Upper lobe of left lung (tissue), 4 donors: Measurements from ENCODE around the gene MT4.

Source experiments
- EP300 ChIP-seq, 4 donors: sonication (generic); formaldehyde crosslinking; IDR thresholded peaks; one replicate each; pipeline ENCODE4 v1.5.1; 2017; ENCODE audit warnings: antibody characterized with exemption in 4 of 4, control low read depth in 2 of 4
- POLR2A ChIP-seq, 4 donors: fragments of 450-650 bp; IDR thresholded peaks; one replicate each; pipeline ENCODE4 v1.5.1; 2016 to 2017; ENCODE audit warnings: antibody characterized with exemption in 4 of 4, mild to moderate bottlenecking in 2 of 4
- POLR2AphosphoS5 ChIP-seq, 2 donors: sonication (generic); formaldehyde crosslinking; IDR thresholded peaks; one replicate each; pipeline ENCODE4 v1.5.1; 2017; ENCODE audit warnings: antibody characterized with exemption in 2 of 2
- TF ChIP-seq, protein P1 (sequence below), 6 experiments: fragments of 450-650 bp in 4 of 6; fragments of 200-600 bp in 2 of 6; sonication (generic) in 2 of 6; IDR thresholded peaks; one replicate each; pipeline ENCODE4 v1.5.1; 2016 to 2019; ENCODE audit warnings: antibody characterized with exemption in 6 of 6

DNA sequence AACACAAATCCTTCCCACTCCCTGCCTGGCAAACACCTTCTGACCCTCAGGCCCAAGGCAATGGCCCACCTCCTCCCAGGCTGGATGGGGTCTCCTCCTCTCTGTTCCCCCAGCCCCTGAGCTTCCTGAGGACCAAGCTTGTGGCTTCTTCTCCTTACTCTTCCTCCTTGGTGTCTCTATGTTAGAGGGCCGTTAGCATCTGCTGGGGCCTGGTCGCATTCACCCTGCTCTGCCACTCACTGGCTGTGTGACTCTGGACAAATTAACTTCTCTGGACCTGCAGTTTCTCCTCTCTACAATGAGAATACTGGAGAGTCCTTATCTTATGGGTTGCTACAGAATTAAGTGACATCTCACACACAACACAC lies 42.8 kb downstream of the MT4 start:
- TF ChIP-seq, protein P1, sequence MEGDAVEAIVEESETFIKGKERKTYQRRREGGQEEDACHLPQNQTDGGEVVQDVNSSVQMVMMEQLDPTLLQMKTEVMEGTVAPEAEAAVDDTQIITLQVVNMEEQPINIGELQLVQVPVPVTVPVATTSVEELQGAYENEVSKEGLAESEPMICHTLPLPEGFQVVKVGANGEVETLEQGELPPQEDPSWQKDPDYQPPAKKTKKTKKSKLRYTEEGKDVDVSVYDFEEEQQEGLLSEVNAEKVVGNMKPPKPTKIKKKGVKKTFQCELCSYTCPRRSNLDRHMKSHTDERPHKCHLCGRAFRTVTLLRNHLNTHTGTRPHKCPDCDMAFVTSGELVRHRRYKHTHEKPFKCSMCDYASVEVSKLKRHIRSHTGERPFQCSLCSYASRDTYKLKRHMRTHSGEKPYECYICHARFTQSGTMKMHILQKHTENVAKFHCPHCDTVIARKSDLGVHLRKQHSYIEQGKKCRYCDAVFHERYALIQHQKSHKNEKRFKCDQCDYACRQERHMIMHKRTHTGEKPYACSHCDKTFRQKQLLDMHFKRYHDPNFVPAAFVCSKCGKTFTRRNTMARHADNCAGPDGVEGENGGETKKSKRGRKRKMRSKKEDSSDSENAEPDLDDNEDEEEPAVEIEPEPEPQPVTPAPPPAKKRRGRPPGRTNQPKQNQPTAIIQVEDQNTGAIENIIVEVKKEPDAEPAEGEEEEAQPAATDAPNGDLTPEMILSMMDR (IDR thresholded peaks at IDR 0.05): no peak
- TF ChIP-seq POLR2A (IDR thresholded peaks at IDR 0.05) (no peak), EP300 (IDR thresholded peaks at IDR 0.05) (no peak), POLR2AphosphoS5 (IDR thresholded peaks at IDR 0.05) (no peak)
